GM12878 (cell line): ENCODE data around the gene TMEM150C.

ENCODE experiments used
- CHD2 ChIP-seq: IDR thresholded peaks from 2 replicates; pipeline ENCODE4 v1.6.1; 2011; ENCODE audit warnings: low read depth, low read length, improper control_type of control experiment, borderline replicate concordance
- CTCF ChIP-seq, 3 experiments: IDR thresholded peaks in 2 of 3; conservative IDR thresholded peaks in 1 of 3; 2 replicates each; pipeline ENCODE4 v1.5.1; 2011; ENCODE audit warnings: low read depth in 3 of 3, low read length in 3 of 3, mild to moderate bottlenecking in 3 of 3, control low read depth in 2 of 3, moderate library complexity in 2 of 3, inconsistent platforms in 1 of 3, mixed read lengths in 1 of 3; ENCODE audit not compliant: control insufficient read depth in 2 of 3, insufficient read depth in 1 of 3; ENCODE audit errors: extremely low read depth in 1 of 3

- TF ChIP-seq CTCF (IDR thresholded peaks at IDR 0.05 in 2 of 3, conservative IDR thresholded peaks at IDR 0.05 in 1 of 3; ENCODE audit: control insufficient read depth in 2 of 3, extremely low read depth in 1 of 3, insufficient read depth in 1 of 3, low read depth in 3 of 3, low read length in 3 of 3) (no peak), CHD2 (no peak)
These were observed 18.7 kb downstream of the TMEM150C start for GRCh38 chr4:82543131-82543530.
